Measurements from ENCODE around the gene SMTN.
"Not testable (repeated sequence)": the region's sequence is repeated elsewhere in the genome, so short reads cannot be mapped to it uniquely, and the experiment has no call there.

The SMTN gene

DNA sequence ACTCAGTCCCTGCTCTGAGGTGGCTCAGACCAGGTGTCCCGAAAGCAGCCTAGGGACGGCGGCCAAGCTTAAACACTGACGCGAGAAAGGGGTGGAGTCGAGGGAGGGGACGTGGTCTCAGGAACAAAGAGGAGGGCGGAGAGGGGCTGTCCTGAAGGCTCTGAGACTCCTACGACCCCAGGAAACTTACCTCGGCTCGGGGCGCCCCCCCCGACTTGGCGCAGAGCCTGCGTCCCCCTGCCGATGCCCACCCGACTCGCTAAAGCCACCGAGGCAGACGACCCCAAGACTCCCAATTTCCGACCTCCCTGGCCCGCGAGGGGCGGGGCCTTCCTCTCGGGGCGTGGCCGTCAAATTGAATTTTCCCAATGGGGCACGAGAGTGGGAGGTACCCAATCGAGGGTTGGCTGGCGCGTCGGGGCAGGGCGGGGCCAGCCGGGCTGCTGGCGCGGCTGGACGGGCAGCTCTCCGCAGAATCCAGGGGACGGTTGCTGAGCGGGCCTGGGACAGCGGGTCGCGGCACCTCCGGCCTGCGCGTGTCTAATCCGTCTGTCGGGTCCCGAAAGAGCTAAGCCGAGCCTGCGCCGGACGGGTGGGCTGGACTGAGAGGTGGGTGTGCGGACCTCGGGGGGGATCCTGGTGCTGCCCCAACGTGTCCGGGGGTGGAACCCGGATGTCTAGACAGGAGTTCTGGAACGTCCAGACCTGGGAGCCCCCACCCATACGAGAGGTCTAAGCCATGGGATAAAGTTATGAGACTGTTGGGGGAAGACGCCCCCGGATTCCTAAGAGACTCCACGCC is at the start of gene SMTN:
Gene SMTN, plus strand, starts transcription at position 471 of the 802 bp plus-strand sequence. CDS start 1,941 bp downstream, outside the sequence.
- in situ Hi-C loops (cut with HindIII; ENCODE audit: low sequenced_read_pairs), result no loop called here

DNA sequence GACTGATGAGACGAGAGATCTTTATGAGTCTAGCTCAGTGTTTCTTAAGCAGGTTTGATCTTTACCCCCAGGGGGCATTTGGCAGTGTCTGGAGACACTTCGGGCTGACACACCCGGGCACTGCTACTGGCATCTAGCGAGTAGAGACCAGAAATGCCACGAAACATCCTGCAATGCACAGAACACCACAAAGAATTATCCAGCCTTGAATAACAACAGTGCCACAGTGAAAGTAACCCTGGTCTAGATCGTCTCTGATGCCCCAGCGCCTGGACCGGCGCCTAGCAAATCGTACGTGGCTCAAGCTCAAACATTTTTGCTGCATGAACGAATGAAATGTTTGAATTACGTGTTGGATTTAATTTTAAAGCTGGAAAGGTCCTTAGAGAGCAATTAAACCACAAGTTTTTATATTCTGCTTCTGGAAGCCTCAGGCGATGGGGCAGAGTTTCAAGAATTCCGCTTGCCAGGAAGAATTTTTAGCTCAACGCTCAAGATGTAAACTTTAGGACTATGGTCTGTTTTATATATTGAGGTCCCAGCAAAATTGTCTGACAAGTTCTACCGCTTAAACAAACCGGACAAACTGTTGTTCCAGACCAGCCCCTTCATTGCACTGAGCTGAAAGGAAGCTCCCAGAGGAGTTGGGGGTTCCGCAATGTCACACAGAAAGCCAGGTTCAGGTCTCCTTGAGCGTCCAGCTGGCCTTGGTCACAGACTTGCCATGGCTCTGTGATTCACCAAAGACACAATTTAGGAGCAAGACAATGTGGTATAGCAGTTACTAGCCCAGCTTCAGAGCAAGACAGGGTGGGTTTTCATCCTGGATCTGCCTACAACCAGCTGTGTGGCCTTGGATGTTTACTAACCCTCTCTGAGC is 44.2 kb upstream of the SMTN start:
- in situ Hi-C loops (cut with HindIII; ENCODE audit: low sequenced_read_pairs), result no loop called here

- in situ Hi-C loops (cut with HindIII; ENCODE audit: low sequenced_read_pairs), result no loop called here
Measured at GRCh38 chr22:31038686-31039085, 42.4 kb upstream of the SMTN start.

GRCh38 chr22:31039393-31039792 is 41.7 kb upstream of the SMTN start:
- in situ Hi-C loops (cut with HindIII; ENCODE audit: low sequenced_read_pairs), result no loop called here

- in situ Hi-C loops (cut with HindIII; ENCODE audit: low sequenced_read_pairs), result no loop called here
Measured at GRCh38 chr22:31040542-31041398, 40.3 kb upstream of the SMTN start.

DNA sequence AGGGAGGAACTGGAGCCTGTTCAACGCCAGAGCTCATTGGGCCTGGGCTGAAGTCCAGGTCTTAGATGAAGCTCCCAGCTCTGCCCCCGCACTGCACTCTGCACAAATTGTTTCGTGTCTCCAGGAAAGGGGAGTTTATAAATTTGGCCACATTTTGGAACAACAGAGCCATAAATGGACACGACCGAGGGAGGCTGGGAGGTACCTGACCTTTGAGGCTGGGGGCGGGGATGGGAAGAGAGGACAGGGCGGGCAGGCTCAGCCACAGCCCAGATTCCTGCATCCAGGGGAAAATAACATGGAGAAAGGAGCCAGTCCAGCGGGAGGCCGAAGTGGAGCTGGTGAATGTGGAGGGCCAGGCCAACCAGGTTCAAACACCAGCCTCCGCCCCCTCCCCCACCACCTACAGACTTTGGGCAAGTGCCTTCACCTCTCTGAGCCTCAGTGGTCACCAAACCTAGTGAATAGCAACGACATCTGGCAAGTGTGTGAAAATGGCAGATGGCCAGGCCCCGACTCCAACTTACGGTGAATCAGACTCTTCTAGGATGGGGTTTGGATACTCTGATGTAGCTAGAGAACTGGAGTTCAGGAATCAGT is 36.8 kb upstream of the SMTN start:
- in situ Hi-C loops (cut with HindIII; ENCODE audit: low sequenced_read_pairs), result no loop called here

GRCh38 chr22:31045900-31046538 is 35.1 kb upstream of the SMTN start:
- in situ Hi-C loops (cut with HindIII; ENCODE audit: low sequenced_read_pairs), result no loop called here

- in situ Hi-C loops (cut with HindIII; ENCODE audit: low sequenced_read_pairs), result no loop called here
Measured at GRCh38 chr22:31046539-31047226, 34.4 kb upstream of the SMTN start.

DNA sequence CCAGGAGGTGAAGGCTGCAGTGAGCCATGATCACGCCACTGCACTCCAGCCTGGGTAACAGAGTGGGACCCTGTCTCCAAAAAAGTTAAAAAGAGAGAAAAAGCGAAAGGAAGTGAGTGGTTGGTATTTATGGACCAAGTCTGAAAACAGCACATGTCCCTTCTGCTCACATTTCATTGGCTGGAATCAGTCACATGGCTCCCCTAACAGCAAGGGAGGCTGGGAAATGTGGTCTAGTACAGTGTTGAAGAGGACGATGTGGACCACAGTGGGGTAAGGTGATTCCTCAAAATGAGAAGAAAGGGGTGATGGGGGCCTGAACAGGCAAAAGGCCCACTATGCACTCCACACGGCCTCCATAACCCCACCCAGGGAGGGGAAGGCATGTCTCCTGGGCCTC is 32.5 kb upstream of the SMTN start:
- in situ Hi-C loops (cut with HindIII; ENCODE audit: low sequenced_read_pairs), result no loop called here

- in situ Hi-C loops (cut with HindIII; ENCODE audit: low sequenced_read_pairs), result no loop called here
Measured at GRCh38 chr22:31049815-31050420, 31.2 kb upstream of the SMTN start.

GRCh38 chr22:31055117-31055634 is 25.9 kb upstream of the SMTN start:
- in situ Hi-C loops (cut with HindIII; ENCODE audit: low sequenced_read_pairs), result no loop called here

- in situ Hi-C loops (cut with HindIII; ENCODE audit: low sequenced_read_pairs), result no loop called here
Measured at GRCh38 chr22:31055635-31056159, 25.4 kb upstream of the SMTN start.

DNA sequence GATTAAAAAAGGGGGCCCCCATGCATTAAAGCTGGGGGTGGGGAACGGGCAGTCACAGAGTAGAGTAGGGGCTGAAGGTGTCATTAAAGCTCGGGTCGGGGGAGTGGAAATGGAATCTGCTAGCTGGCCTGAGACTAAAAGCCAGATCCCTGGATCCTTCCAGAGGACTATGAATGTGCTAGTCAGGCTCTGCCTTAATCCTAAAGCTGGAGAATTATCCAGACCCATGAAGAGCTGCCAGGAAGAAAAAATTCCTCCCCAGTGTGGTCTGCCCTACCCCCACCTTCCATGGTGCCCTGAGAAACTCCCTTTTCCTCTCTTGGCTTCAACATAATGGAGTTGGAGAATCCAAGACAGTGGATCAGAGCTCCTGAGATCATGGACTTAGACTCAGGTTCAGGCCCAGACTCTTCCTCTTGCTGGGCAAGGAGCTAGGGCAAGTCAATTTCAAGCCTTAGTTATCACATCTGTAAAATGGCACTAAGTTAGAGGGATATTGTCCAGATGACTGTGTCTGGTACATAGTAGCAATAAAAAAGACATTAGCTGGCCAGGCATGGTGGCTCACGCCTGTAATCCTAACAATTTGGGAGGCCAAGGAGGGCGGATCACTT is 24.0 kb upstream of the SMTN start:
- in situ Hi-C loops (cut with HindIII; ENCODE audit: low sequenced_read_pairs), result no loop called here

GRCh38 chr22:31059663-31060062 is 21.5 kb upstream of the SMTN start:
- in situ Hi-C loops (cut with HindIII; ENCODE audit: low sequenced_read_pairs), result not testable (repeated sequence)

GRCh38 chr22:31062566-31063230 is 18.4 kb upstream of the SMTN start:
- in situ Hi-C loops (cut with HindIII; ENCODE audit: low sequenced_read_pairs), result no loop called here

GRCh38 chr22:31064369-31064768 is 16.7 kb upstream of the SMTN start:
- in situ Hi-C loops (cut with HindIII; ENCODE audit: low sequenced_read_pairs), result no loop called here

DNA sequence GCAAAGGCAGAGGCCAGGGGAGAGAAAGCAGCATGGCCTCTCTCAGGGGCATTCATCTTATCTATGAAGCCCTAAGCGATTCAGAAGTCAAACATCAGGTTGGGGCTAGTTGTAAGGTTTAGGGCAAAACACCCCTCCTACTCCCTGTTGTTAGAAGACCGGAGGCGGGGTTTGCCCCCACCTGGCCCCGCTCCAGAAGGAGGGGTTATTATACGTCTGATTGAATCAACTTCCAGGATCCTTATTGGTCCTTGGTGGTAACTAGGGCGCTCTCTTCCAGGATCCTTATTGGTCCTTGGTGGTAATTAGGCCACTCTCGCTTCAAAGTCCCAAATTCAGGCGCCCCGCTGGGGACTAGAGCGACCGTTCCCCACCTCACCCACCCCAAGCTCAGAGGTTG is 12.1 kb upstream of the SMTN start:
- in situ Hi-C loops (cut with HindIII; ENCODE audit: low sequenced_read_pairs), result no loop called here

Measured in DLD1 (cell line).